HUES6 (cell line): Measurements from ENCODE around the gene CADM1.

ENCODE experiments used
- H3K27ac ChIP-seq: 2 replicates; pipeline ENCODE4 v1.7.0; 2013; ENCODE audit warnings: low read depth, mild to moderate bottlenecking, low read length, inconsistent platforms
- H3K27me3 ChIP-seq: 2 replicates; pipeline ENCODE4 v1.6.1; 2013; ENCODE audit warnings: low read length; ENCODE audit not compliant: control insufficient read depth, insufficient read depth
- H3K36me3 ChIP-seq: 2 replicates; pipeline ENCODE4 v1.6.1; 2013; ENCODE audit warnings: low read length; ENCODE audit not compliant: control insufficient read depth, insufficient read depth
- H3K4me1 ChIP-seq: 2 replicates; pipeline ENCODE4 v1.6.1; 2013; ENCODE audit warnings: low read length; ENCODE audit not compliant: control insufficient read depth, insufficient read depth
- H3K4me3 ChIP-seq: 2 replicates; pipeline ENCODE4 v1.5.1; 2013; ENCODE audit warnings: low read depth, low read length
- H3K9ac ChIP-seq: one replicate; pipeline ENCODE4 v1.6.1; 2013; ENCODE audit warnings: mild to moderate bottlenecking, low read length
- H3K9me3 ChIP-seq: 2 replicates; pipeline ENCODE4 v1.6.1; 2013; ENCODE audit warnings: low read depth, low read length; ENCODE audit not compliant: control insufficient read depth, insufficient read depth

The CADM1 gene

GRCh38 chr11:115244758-115245157 lies 259.5 kb downstream of the CADM1 start:
- no peaks in the 10 kb centered on the region for H3K27me3 ChIP-seq
- no peaks in the 10 kb centered on the region for H3K9me3 ChIP-seq
- H3K27ac ChIP-seq = no peak overlapping the region
- no peak overlapping the region for H3K9ac ChIP-seq
- no peaks in the 10 kb centered on the region for H3K36me3 ChIP-seq
- H3K4me1 ChIP-seq = no peaks in the 10 kb centered on the region
- H3K4me3 ChIP-seq = no peak overlapping the region

GRCh38 chr11:115244296-115244695 lies 259.9 kb downstream of the CADM1 start:
- H3K9me3 ChIP-seq = no peaks in the 10 kb centered on the region
- no peak overlapping the region for H3K27ac ChIP-seq
- H3K4me1 ChIP-seq = no peaks in the 10 kb centered on the region
- H3K9ac ChIP-seq = no peak overlapping the region
- no peaks in the 10 kb centered on the region for H3K27me3 ChIP-seq
- H3K36me3 ChIP-seq = no peaks in the 10 kb centered on the region
- H3K4me3 ChIP-seq = no peak overlapping the region

GRCh38 chr11:115242982-115243381 lies 261.2 kb downstream of the CADM1 start:
- no peak overlapping the region for H3K4me3 ChIP-seq
- H3K4me1 ChIP-seq = no peaks in the 10 kb centered on the region
- no peaks in the 10 kb centered on the region for H3K27me3 ChIP-seq
- no peaks in the 10 kb centered on the region for H3K9me3 ChIP-seq
- H3K9ac ChIP-seq = no peak overlapping the region
- H3K36me3 ChIP-seq = no peaks in the 10 kb centered on the region
- no peak overlapping the region for H3K27ac ChIP-seq

DNA sequence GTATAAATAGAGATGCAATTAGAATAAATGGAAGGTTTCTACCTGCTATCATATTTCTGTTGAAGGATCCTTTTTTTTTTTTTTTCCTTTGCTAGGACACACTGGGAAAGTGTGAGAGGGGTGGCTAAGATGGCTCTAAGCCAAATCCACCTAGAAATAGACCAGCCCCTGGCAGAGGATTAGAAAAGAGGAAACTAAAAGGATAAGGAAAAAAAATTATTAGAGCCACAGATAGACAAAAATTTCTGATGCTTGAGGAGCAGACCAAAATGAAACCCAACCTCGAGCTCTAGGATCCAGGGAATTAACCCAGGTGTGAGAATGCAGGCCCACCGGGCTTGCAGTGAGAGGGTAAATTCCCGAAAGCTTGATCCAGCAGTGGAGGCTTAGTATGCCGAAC lies 262.3 kb downstream of the CADM1 start:
- Histone ChIP-seq H3K27me3 (no peaks in the 10 kb centered on the region), H3K9me3 (no peaks in the 10 kb centered on the region), H3K9ac (no peak overlapping the region), H3K27ac (no peak overlapping the region), H3K4me3 (no peak overlapping the region), H3K36me3 (no peaks in the 10 kb centered on the region), H3K4me1 (no peaks in the 10 kb centered on the region)

DNA sequence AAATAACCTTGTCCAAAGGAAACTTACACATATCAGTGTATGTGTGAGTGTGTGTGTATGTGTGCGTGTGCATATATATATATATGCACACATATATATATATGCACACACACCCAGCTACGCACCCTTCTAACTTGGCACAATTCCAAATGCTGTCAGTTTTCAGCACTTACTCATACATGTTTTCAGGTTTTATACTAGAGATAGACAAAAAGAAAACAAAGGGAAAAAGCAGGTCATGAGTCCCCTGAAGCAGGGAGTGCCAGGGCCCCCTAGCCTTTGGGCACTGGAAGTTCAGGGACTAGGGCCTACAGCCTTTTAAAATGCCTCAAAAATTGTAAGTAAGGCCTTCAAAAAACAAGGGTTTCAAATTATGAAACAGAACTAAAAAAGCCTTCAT lies 265.4 kb downstream of the CADM1 start:
- Histone ChIP-seq H3K27me3 (no peaks in the 10 kb centered on the region), H3K9ac (no peak overlapping the region), H3K36me3 (no peaks in the 10 kb centered on the region), H3K4me1 (no peaks in the 10 kb centered on the region), H3K4me3 (no peak overlapping the region), H3K27ac (no peak overlapping the region), H3K9me3 (no peaks in the 10 kb centered on the region)

- no peak overlapping the region for H3K4me3 ChIP-seq
- no peaks in the 10 kb centered on the region for H3K9me3 ChIP-seq
- no peaks in the 10 kb centered on the region for H3K27me3 ChIP-seq
- H3K27ac ChIP-seq = no peak overlapping the region
- H3K4me1 ChIP-seq = no peaks in the 10 kb centered on the region
- no peaks in the 10 kb centered on the region for H3K36me3 ChIP-seq
- no peak overlapping the region for H3K9ac ChIP-seq
These were observed 266.1 kb downstream of the CADM1 start for GRCh38 chr11:115238086-115238485.

DNA sequence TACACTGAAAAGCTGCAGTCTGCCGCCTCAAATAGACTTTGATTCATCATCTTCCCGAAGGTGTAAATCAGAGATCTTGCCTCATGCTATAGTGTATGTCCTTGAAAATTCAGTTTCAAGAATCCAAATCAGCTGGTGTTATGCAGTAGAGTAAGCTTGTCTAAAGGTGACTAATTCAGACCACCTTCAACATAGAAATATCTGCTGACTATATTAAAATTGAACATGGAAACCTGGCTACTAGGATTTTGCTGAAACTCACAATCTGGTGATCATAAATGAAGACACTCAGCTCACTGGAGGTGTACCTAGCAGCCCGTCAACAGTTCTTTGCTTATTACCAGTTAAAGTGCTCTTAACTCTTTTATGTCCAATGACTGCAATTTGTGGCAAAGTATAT lies 266.6 kb downstream of the CADM1 start:
- no peaks in the 10 kb centered on the region for H3K9me3 ChIP-seq
- H3K36me3 ChIP-seq = no peaks in the 10 kb centered on the region
- no peaks in the 10 kb centered on the region for H3K27me3 ChIP-seq
- H3K4me1 ChIP-seq = no peaks in the 10 kb centered on the region
- H3K4me3 ChIP-seq = no peak overlapping the region
- no peak overlapping the region for H3K27ac ChIP-seq
- H3K9ac ChIP-seq = no peak overlapping the region

GRCh38 chr11:115234794-115235193 lies 269.4 kb downstream of the CADM1 start:
- no peaks in the 10 kb centered on the region for H3K9me3 ChIP-seq
- H3K4me1 ChIP-seq = no peaks in the 10 kb centered on the region
- no peak overlapping the region for H3K4me3 ChIP-seq
- H3K9ac ChIP-seq = no peak overlapping the region
- no peak overlapping the region for H3K27ac ChIP-seq
- H3K36me3 ChIP-seq = no peaks in the 10 kb centered on the region
- no peaks in the 10 kb centered on the region for H3K27me3 ChIP-seq

- Histone ChIP-seq H3K9ac (no peak overlapping the region), H3K27me3 (no peaks in the 10 kb centered on the region), H3K4me1 (peaks cover 51% of the 10 kb centered on the region), H3K9me3 (no peaks in the 10 kb centered on the region), H3K4me3 (no peak overlapping the region), H3K27ac (peak overlapping the region; percentile 90), H3K36me3 (no peaks in the 10 kb centered on the region)
These were observed 277.7 kb downstream of the CADM1 start for GRCh38 chr11:115226556-115226955.

DNA sequence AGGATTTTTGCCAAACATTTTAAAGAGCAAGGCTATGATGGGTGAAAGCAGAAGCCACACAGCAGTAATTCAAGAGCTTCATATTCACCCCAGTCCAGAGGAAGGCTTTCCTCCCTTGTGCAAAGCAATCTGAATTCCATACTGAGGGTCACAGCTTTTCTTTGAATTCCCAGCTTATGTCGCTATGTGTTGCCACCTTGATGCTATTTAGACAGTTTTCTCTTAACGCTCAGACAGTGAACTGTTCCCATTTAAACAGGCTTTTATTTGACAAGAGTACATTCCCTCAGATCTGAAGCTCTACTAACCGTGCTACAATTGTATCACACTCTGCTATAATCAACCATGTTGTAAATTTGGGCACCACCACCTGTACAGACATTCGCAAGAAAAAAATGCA lies 279.7 kb downstream of the CADM1 start:
- peak overlapping the region; percentile 13; the same call in 1 of the 2 replicates for H3K27ac ChIP-seq
- no peaks in the 10 kb centered on the region for H3K9me3 ChIP-seq
- no peaks in the 10 kb centered on the region for H3K36me3 ChIP-seq
- peak overlapping the region; percentile 5 for H3K9ac ChIP-seq
- H3K4me3 ChIP-seq = no peak overlapping the region
- no peaks in the 10 kb centered on the region for H3K27me3 ChIP-seq
- peaks cover 53% of the 10 kb centered on the region for H3K4me1 ChIP-seq

- H3K27ac ChIP-seq = peak overlapping the region; percentile 82
These were observed 281.2 kb downstream of the CADM1 start for GRCh38 chr11:115222863-115223530.

More at GRCh38 chr11:115222863-115223530, 281.2 kb downstream of the CADM1 start:
- peaks cover 53% of the 10 kb centered on the region for H3K4me1 ChIP-seq
- H3K4me3 ChIP-seq = no peak overlapping the region; the same call in 1 of the 2 replicates
- H3K9ac ChIP-seq = peak overlapping the region; percentile 61
- no peaks in the 10 kb centered on the region for H3K36me3 ChIP-seq
- no peaks in the 10 kb centered on the region for H3K27me3 ChIP-seq
- H3K9me3 ChIP-seq = no peaks in the 10 kb centered on the region
